GM12878 (cell line): Measurements from ENCODE around the gene TRAFD1. TPM values are rescaled to one million over a fixed set of nuclear protein-coding genes. Genes with fewer than 3 reads are reported as not detected.

Experiments used
- microRNA-seq: library from miRNA; unstranded; fragments of <30 nt; microRNA quantifications from one replicate; pipeline ENCODE4, GENCODE V29; 2018
- polyA plus RNA-seq, 11 experiments: library from polyadenylated mRNA; depleted of rRNA in 4 of 11; unstranded in 6 of 11; stranded (reverse) in 5 of 11; fragments of >200 nt; fragmentation: Nextera tagmentation in 4 of 11; fragmentation: Illumina TruSeq in 1 of 11; extraction: Ambion mirVana in 4 of 11; extraction: Trizol in 1 of 11; gene quantifications; 1 replicate in 1 of 11; 2 replicates in 10 of 11; pipeline versions ENCODE4 v1.2.1 to v1.2.3, GENCODE V29; 2011 to 2016; ENCODE audit warnings: inconsistent platforms in 2 of 11, missing spikeins in 2 of 11, low read depth in 1 of 11
- small RNA-seq: library from RNA; depleted of rRNA; stranded (forward); fragments of <200 nt; gene quantifications from one replicate; pipeline ENCODE3, GENCODE V24; 2014
- total RNA-seq, 4 experiments: library from RNA; depleted of rRNA in 3 of 4; stranded (reverse); fragments of >200 nt in 3 of 4; fragmentation: Illumina TruSeq in 1 of 4; extraction: Trizol in 1 of 4; gene quantifications; 2 replicates each; pipeline versions ENCODE4 v1.2.1 to v1.2.3, GENCODE V29; 2013 to 2021

TRAFD1 gene
- total and polyA plus RNA-seq, 10 of the 15 experiments (the other 5 are each of a cell fraction or from before 2014, with no cell fraction given): 37.2 to 55.5 (median 46.2) TPM

Small RNA genes lying within 50 kb of the gene (microRNA-seq; reads per million reads assigned to microRNA genes)
- not detected for gene MIR6861

Small RNA genes lying within 50 kb of the gene (small RNA-seq; reads per million reads assigned to genes)
- gene RF00019: not detected

Other genes starting within 250 kb of the TRAFD1 start
- gene TMEM116, start 112.4 kb upstream of the TRAFD1 start, total RNA-seq (2014; rRNA removed): 6.0 and 7.2 TPM in 2 replicates
- gene TMEM116, start 112.4 kb upstream of the TRAFD1 start, total RNA-seq (2014; rRNA removed; fragmentation: Illumina TruSeq; extraction: Trizol): 8.9 and 9.2 TPM in 2 replicates
- gene TMEM116, start 112.4 kb upstream of the TRAFD1 start, total RNA-seq (2021): 5.5 and 6.0 TPM in 2 replicates
- gene TMEM116, start 112.4 kb upstream of the TRAFD1 start, polyA plus RNA-seq (2011; rRNA removed): 25.7 and 31.0 TPM in 2 replicates
- 7.6 and 7.8 TPM in 2 replicates for gene TMEM116, start 112.4 kb upstream of the TRAFD1 start, polyA plus RNA-seq (2014; fragmentation: Illumina TruSeq; extraction: Trizol)
- gene TMEM116, start 112.4 kb upstream of the TRAFD1 start, polyA plus RNA-seq (2014; fragmentation: Nextera tagmentation; extraction: Ambion mirVana): 10 to 100 TPM in 1 of 2 experiments, 1 to 10 TPM in 1; 7.9 to 13.5 TPM
- 7.7 and 8.0 TPM in 2 replicates for gene TMEM116, start 112.4 kb upstream of the TRAFD1 start, polyA plus RNA-seq (2014; rRNA removed)
- gene TMEM116, start 112.4 kb upstream of the TRAFD1 start, polyA plus RNA-seq (2016; fragmentation: Nextera tagmentation; extraction: Ambion mirVana): 10 to 100 TPM; 10.9 to 13.0 TPM
- 43.9 and 46.7 TPM in 2 replicates for gene ERP29, start 112.1 kb upstream of the TRAFD1 start, total RNA-seq (2014; rRNA removed)
- gene ERP29, start 112.1 kb upstream of the TRAFD1 start, total RNA-seq (2014; rRNA removed; fragmentation: Illumina TruSeq; extraction: Trizol): 127 and 141 TPM in 2 replicates
- gene ERP29, start 112.1 kb upstream of the TRAFD1 start, total RNA-seq (2021): 97.8 and 102 TPM in 2 replicates
- 146 and 157 TPM in 2 replicates for gene ERP29, start 112.1 kb upstream of the TRAFD1 start, polyA plus RNA-seq (2011; rRNA removed)
- 59.9 and 106 TPM in 2 replicates for gene ERP29, start 112.1 kb upstream of the TRAFD1 start, polyA plus RNA-seq (2014; fragmentation: Illumina TruSeq; extraction: Trizol)
- gene ERP29, start 112.1 kb upstream of the TRAFD1 start, polyA plus RNA-seq (2014; fragmentation: Nextera tagmentation; extraction: Ambion mirVana): 100 to 1,000 TPM in 1 of 2 experiments, 10 to 100 TPM in 1; 47.1 to 119 TPM
- gene ERP29, start 112.1 kb upstream of the TRAFD1 start, polyA plus RNA-seq (2014; rRNA removed): 115 and 127 TPM in 2 replicates
- gene ERP29, start 112.1 kb upstream of the TRAFD1 start, polyA plus RNA-seq (2016; fragmentation: Nextera tagmentation; extraction: Ambion mirVana): 100 to 1,000 TPM; 103 to 107 TPM
- 23.4 and 28.1 TPM in 2 replicates for gene NAA25, start 16.8 kb upstream of the TRAFD1 start, total RNA-seq (2014; rRNA removed)
- gene NAA25, start 16.8 kb upstream of the TRAFD1 start, total RNA-seq (2014; rRNA removed; fragmentation: Illumina TruSeq; extraction: Trizol): 28.3 and 30.3 TPM in 2 replicates
- gene NAA25, start 16.8 kb upstream of the TRAFD1 start, total RNA-seq (2021): 34.1 and 39.2 TPM in 2 replicates
- gene NAA25, start 16.8 kb upstream of the TRAFD1 start, polyA plus RNA-seq (2011; rRNA removed): 29.3 and 34.8 TPM in 2 replicates
- 36.5 and 38.8 TPM in 2 replicates for gene NAA25, start 16.8 kb upstream of the TRAFD1 start, polyA plus RNA-seq (2014; fragmentation: Illumina TruSeq; extraction: Trizol)
- gene NAA25, start 16.8 kb upstream of the TRAFD1 start, polyA plus RNA-seq (2014; fragmentation: Nextera tagmentation; extraction: Ambion mirVana): 10 to 100 TPM; 15.0 to 32.1 TPM
- gene NAA25, start 16.8 kb upstream of the TRAFD1 start, polyA plus RNA-seq (2014; rRNA removed): 18.5 and 20.5 TPM in 2 replicates
- 10 to 100 TPM; 29.5 to 33.6 TPM for gene NAA25, start 16.8 kb upstream of the TRAFD1 start, polyA plus RNA-seq (2016; fragmentation: Nextera tagmentation; extraction: Ambion mirVana)